Kidney (tissue), 14 donors: ENCODE measurements around the gene STX8. TPM values are rescaled to one million over a fixed set of nuclear protein-coding genes. Genes with fewer than 3 reads are reported as not detected.

ENCODE experiments used
- DNase-seq, 5 donors: peaks; one replicate each; pipeline ENCODE4 v3.0.0-alpha.2; 2013 to 2020
- FAIRE-seq: peaks from 2 replicates; lab custom pipeline; 2012; peaks lifted over from hg19 to GRCh38; lab: Jason Lieb, UNC
- H3K27ac ChIP-seq, 2 donors: one replicate each; pipeline ENCODE4 v1.7.0; 2013; ENCODE audit warnings: low read depth in 2 of 2, low read length in 2 of 2, inconsistent platforms in 1 of 2
- H3K27me3 ChIP-seq: one replicate; pipeline ENCODE4 v1.7.1; 2013; ENCODE audit warnings: low read length, inconsistent platforms; ENCODE audit not compliant: control insufficient read depth, insufficient read depth
- H3K36me3 ChIP-seq, 3 donors: one replicate each; pipeline versions ENCODE4 v1.7.0 to v1.7.1; 2013; ENCODE audit warnings: low read length in 3 of 3, control low read depth in 1 of 3, inconsistent platforms in 1 of 3; ENCODE audit not compliant: insufficient read depth in 3 of 3, control insufficient read depth in 2 of 3
- H3K4me1 ChIP-seq, 3 donors: one replicate each; pipeline versions ENCODE4 v1.7.0 to v1.7.1; 2013; ENCODE audit warnings: low read length in 3 of 3, inconsistent platforms in 1 of 3, low read depth in 1 of 3; ENCODE audit not compliant: control insufficient read depth in 2 of 3, insufficient read depth in 2 of 3
- H3K4me3 ChIP-seq, 3 donors: one replicate each; pipeline versions ENCODE4 v1.7.0 to v1.8.1; 2013; ENCODE audit warnings: low read length in 3 of 3, control low read depth in 1 of 3, inconsistent platforms in 1 of 3
- H3K9ac ChIP-seq, 3 donors: one replicate each; pipeline versions ENCODE4 v1.7.0 to v1.7.1; 2013; ENCODE audit warnings: low read length in 3 of 3, control low read depth in 1 of 3, inconsistent platforms in 1 of 3
- H3K9me3 ChIP-seq, 3 donors: one replicate each; pipeline versions ENCODE4 v1.7.0 to v1.7.1; 2013; ENCODE audit warnings: low read length in 3 of 3, control low read depth in 1 of 3, inconsistent platforms in 1 of 3; ENCODE audit not compliant: control insufficient read depth in 2 of 3, insufficient read depth in 1 of 3
- intact Hi-C: fragments of 100-400 bp; cut with DNase I; formaldehyde crosslinking; loops from one replicate; pipeline ENCODE4 v1.11.1; 2022
- polyA plus RNA-seq: library from polyadenylated mRNA; stranded (reverse); fragments of 350-450 nt; fragmentation: Illumina TruSeq; extraction: RNeasy Lipid Tissue Mini Kit (QIAGEN cat#74804); gene quantifications from one replicate; pipeline ENCODE4 v1.2.3, GENCODE V29; 2014; ENCODE audit warnings: low read depth, low replicate concordance; ENCODE audit not compliant: insufficient read depth
- total RNA-seq: library from RNA; stranded (reverse); fragmentation: NEBNext Ultra II Directional; extraction: Animal tissue kit (Norgen Biotek cat#: 25700); gene quantifications from one replicate; pipeline ENCODE4 v1.2.1, GENCODE V29; 2021
- TF ChIP-seq, protein P1 (sequence below): IDR thresholded peaks from 3 replicates; pipeline ENCODE4 v1.5.1; 2012; ENCODE audit warnings: mild to moderate bottlenecking, moderate library complexity, borderline replicate concordance; ENCODE audit not compliant: insufficient read depth; ENCODE audit errors: extremely low read depth
- donor health status: control.
- donor health status: control.
- donor health status: control.
- donor health status: control.
- donor health status: control.
- donor health status: DM: yes; HTN: yes; CAD: no.
- donor health status: Normal renal cell carcinoma (clear cell type).

The STX8 gene
- total and polyA plus RNA-seq, 2 donors from 2014 or later = 67.2 to 127 TPM

DNA sequence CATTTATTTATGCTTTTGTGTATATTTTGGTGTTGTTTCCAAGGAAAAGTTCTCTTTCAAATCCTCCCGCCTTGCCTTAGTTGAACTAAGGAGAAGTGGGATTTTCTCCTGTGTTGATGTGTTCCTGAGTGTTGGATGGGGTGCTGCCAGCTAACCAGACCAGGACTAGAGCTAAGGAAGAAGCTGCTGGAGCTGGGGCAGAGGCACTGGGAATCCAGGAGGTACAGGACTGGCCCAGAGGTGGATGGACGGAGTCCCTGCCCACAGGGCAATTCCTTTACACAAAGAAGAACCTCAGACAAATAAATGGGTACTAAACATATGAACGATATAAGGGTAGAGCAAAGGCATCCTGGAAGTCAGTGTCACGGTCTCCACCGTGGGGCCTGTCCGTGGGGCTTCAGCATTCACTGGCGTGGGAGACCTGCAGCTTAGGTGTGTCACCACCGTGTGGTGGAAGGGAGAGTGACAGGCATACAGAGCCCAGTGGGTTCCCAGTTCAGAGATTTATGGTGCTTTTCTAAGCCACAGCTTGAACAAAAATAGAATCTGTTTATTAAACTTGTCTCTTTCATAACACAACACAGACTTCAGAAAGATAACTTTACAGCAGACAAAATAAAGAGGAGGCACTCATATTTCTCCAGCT, 283.6 kb downstream of the STX8 start:
- FAIRE-seq = no peak
- TF ChIP-seq, protein P1, sequence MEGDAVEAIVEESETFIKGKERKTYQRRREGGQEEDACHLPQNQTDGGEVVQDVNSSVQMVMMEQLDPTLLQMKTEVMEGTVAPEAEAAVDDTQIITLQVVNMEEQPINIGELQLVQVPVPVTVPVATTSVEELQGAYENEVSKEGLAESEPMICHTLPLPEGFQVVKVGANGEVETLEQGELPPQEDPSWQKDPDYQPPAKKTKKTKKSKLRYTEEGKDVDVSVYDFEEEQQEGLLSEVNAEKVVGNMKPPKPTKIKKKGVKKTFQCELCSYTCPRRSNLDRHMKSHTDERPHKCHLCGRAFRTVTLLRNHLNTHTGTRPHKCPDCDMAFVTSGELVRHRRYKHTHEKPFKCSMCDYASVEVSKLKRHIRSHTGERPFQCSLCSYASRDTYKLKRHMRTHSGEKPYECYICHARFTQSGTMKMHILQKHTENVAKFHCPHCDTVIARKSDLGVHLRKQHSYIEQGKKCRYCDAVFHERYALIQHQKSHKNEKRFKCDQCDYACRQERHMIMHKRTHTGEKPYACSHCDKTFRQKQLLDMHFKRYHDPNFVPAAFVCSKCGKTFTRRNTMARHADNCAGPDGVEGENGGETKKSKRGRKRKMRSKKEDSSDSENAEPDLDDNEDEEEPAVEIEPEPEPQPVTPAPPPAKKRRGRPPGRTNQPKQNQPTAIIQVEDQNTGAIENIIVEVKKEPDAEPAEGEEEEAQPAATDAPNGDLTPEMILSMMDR = peak; percentile 55
- Histone ChIP-seq H3K27ac (no peak overlapping the region), H3K27me3 (no peaks in the 10 kb centered on the region), H3K4me1 (peaks cover 0 to 2% (median 0%) of the 10 kb centered on the region in 3 donors), H3K9me3 (no peaks in the 10 kb centered on the region), H3K4me3 (no peak overlapping the region), H3K36me3 (no peaks in the 10 kb centered on the region), H3K9ac (no peak overlapping the region)
- intact Hi-C loops = no loop called here
- DNase-seq = peak in 1 of 5 donors; percentile 42

DNA sequence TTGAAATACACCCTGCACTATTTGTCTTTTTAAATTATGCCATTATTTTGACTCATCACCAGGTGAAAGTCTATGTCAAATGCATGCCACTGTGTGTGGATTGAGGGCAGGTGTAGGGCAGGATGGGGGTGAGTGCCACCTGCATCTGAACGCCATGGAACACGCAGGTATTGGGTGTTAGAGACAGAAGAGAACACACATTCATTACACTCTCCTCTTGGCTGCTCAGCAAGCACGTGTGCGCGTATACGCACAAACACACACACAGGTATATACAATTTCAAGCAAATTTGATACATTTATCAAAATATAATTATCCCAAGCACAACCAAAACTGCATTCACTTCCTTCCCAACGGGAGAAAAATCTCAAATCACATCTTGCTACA, 285.4 kb downstream of the STX8 start:
- Histone ChIP-seq H3K4me1 (peaks cover 0 to 2% (median 0%) of the 10 kb centered on the region in 3 donors), H3K9ac (no peak overlapping the region), H3K27ac (no peak overlapping the region), H3K9me3 (no peaks in the 10 kb centered on the region), H3K27me3 (no peaks in the 10 kb centered on the region), H3K4me3 (no peak overlapping the region), H3K36me3 (no peaks in the 10 kb centered on the region)
- intact Hi-C loops = no loop called here
- no peak for FAIRE-seq
- DNase-seq = no peak
- TF ChIP-seq, protein P1 = no peak

DNA sequence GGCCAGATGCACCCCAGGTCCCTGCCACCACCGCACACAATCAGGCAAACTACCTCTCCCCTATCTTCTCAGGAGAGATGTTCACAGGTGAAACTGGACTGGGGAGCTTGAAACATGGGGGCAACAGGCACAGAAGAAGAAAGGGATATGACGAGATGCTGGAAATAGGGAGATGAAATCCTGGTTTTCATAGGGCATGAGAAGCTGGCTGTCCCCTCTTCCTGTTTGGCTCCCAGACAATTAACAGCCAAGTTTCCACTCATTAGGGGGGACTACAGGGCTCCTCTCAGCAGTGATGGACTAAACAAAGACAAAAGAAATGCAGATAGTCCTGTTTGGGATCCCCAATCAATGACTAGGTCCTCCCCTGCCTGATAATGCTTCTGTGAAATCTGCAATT, 288.3 kb downstream of the STX8 start:
- Histone ChIP-seq H3K36me3 (no peaks in the 10 kb centered on the region), H3K27ac (no peak overlapping the region), H3K4me3 (no peak overlapping the region), H3K9me3 (no peaks in the 10 kb centered on the region), H3K4me1 (no peaks in the 10 kb centered on the region), H3K9ac (no peak overlapping the region), H3K27me3 (no peaks in the 10 kb centered on the region)
- DNase-seq (no peak), FAIRE-seq (no peak)
- intact Hi-C loops = no loop called here
- TF ChIP-seq, protein P1 = no peak
